Forelimb muscle (tissue), 1 donor: ENCODE data around the gene POLR3B. TPM values are rescaled to one million over a fixed set of nuclear protein-coding genes. Genes with fewer than 3 reads are reported as not detected.
"Not testable (repeated sequence)": the region's sequence is repeated elsewhere in the genome, so short reads cannot be mapped to it uniquely, and the experiment has no call there.

ENCODE experiments used
- DNase-seq: peaks from one replicate; pipeline ENCODE4 v3.0.0-alpha.2; 2013; ENCODE audit warnings: low read depth
- polyA plus RNA-seq: library from polyadenylated mRNA; unstranded; fragments of 120-200 nt; gene quantifications from one replicate; pipeline ENCODE4 v1.2.1, GENCODE V29; 2013; ENCODE audit not compliant: insufficient read length

The POLR3B gene
- polyA plus RNA-seq, result 11.4 TPM

DNA sequence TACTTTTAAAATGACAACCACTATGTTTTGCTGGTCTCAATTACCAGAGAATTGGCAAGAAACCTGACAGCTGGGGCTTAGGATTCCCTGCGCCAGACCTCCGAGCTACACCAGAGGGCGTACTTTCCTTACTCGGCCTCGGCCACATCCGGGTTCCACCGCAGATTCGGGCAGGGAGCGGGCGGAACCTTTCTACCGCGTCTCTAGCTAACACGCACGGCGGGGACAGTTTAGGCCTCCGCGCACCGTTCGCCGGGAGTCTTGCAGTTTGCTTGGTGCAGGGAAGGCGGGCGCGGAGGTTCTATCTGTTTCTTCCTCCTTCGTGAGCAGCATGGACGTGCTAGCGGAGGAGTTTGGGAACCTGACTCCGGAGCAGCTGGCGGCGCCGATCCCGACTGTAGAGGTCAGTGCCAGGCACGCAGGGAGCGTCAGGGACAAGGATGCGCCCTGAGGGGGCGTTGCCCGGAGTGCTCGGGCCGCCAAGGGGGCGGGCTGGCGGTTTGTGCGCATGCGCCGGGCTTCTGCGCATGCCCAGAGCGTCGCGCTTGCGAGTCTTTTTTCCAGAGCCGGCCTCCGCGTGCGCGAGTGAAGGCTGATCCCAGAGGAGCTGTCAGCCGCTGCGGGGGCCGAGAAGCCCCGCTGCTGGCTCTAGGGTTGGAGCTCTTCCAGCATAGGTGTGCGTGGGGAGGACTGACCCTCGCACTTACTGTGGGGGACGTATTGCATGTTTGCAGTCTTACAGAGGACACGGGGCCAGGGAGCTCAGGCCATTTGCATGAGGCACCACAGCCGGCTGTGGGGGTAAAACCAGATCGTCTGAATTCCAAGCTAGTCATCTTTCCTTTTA lies at the start of gene POLR3B:
Gene POLR3B, plus strand, starts transcription at position 200 of the 847 bp plus-strand sequence. Its CDS starts 132 bp downstream, at position 332.
- peak; percentile 86 for DNase-seq

DNA sequence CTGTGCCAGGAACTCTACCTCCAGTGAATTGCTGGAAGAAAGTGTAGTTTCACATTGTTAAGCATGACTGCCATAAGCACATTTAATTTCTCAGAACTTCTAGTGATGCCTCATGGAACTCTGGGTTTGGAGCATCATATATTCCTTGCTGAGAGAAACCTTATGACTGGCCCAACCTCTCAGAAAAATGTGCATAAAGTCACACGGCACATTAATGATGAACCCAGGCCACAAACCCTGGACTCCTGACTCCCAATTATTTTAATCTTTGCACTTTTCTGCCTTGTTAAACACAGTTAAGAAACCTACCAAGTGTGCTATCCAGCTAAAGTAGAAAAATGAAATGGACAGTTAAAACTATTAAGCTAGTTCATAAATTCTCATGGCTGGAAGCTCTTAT lies 49.4 kb upstream of the POLR3B start:
- no peak for DNase-seq

DNA sequence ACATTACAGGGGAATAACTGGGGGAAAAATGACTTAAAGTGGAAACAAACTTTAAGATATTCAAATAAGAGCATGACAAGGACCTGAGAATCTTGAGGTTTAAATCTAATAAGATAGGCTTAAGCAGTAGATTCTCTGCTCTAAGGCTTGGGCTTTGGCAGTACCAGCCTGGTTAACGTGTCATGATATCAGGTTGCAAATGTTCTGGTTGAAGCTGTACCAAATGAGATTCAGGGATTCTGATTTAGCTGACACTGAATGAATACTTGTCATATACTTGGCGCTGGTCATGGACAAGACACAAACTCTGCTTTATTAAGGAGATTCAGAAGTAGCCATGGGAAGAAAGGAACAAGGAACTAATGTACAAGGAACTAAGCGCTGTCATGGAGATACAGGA lies 48.9 kb upstream of the POLR3B start:
- DNase-seq, result no peak

DNA sequence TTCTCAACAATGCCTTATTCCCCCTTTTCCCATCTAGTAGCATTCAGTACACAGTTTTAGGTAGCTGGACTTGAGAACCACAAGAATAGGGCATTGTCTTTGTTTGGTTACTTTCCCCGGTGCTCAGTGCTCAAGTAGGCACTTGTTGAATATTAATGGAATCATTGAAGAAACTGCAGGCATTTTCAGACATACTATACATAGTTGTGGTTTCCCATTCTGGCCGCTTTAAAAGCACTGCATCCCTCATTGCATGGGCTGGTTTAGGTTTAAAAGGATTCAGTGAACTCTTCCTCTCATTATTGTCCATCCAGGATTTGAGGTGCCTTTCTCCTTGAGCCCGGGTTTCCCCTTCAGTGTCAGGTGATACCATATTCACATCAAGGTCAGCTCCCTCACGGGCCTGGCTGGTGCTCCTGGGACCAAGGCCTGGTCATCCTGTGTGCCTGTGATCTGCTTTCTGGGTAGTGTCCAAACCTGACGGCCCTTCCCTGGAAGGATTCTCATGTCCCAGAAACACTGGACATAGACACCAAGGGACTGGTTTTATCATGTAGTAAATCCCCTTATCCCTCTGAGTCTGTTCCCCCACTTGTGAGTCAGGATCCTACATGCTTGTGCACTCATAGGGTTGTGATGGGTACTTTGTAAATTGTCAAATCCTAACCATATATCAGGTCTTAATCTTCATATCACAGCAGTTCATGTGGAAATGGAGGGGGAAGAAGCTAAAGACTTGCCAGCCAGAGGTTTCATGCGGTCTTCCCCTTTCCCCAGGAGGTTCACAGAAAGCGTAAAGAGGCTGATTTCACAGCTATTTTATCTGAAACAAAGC lies 47.7 kb upstream of the POLR3B start:
- DNase-seq, result no peak

DNA sequence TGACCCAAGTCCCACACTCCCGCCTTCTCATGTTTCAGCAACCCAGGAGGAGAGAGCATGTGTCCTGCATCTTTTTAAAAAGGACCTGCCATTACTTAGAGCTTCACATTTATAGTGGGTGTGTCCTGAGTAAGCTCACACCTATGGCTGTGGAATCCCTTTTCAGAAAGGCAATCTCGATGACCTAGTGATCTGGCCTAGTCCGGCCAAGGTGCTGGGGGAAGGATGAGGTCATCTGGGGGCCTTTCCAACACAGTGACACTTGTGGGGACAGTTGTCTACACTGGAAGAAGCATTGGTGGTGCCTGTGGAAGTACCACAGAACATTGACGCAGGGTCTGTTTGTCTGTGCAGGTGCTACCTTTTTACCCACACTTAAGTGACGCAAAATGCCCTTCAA lies 46.9 kb upstream of the POLR3B start:
- no peak for DNase-seq

DNA sequence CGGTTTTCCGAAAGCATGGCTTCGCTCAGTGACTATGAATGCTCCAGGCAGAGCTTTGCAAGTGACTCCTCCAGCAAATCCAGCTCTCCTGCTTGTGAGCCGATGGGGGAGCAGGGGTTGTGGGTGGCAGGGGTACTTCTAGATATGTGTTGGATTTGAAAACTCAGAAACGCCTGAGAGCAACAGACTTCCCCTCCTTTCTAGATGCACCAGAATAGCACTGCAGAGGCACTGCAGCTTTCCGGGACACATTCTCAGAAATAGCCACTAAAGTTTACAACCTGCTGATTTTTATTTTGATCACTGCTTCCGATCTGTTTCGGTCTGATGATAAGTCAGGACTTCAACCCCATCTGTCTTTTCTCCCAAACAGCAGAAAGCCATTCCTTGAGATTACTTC lies 46.4 kb upstream of the POLR3B start:
- no peak for DNase-seq

DNA sequence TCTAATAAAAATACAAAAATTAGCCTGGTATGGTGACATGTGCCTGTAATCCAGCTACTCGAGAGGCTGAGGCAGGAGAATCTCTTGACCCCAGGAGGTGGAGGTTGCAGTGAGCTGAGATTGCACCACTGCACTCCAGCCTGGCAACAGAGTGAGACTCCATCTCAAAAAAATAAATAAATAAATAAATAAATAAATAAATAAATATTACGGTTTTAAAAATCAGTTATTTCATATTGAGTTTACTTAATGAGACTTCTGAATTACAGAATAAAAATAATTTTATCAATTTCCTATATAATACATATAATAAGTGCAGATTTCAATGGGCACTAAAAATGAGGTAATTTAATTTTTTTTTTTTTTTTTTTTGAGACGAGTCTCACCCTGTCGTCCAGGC lies 44.1 kb upstream of the POLR3B start:
- DNase-seq, result not testable (repeated sequence)

DNA sequence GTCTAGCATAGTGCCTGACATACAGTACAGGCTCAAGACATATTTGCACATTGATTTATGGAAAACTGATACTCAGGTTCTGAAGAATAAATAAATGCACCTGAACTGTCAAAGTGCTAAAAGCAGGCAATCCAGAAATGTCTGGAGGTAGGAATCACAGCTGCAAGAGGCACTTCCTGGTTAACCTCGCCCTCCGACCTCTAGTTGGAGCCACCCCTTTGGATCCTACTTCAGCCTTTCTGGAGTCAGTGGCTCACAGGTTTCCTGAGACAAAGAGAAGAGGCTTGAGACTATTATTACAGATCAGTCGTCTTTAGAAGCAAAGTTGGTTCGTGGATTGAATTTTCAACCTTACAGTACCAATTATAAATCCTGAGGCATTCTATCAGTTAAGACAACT lies 42.0 kb upstream of the POLR3B start:
- DNase-seq, result no peak

DNA sequence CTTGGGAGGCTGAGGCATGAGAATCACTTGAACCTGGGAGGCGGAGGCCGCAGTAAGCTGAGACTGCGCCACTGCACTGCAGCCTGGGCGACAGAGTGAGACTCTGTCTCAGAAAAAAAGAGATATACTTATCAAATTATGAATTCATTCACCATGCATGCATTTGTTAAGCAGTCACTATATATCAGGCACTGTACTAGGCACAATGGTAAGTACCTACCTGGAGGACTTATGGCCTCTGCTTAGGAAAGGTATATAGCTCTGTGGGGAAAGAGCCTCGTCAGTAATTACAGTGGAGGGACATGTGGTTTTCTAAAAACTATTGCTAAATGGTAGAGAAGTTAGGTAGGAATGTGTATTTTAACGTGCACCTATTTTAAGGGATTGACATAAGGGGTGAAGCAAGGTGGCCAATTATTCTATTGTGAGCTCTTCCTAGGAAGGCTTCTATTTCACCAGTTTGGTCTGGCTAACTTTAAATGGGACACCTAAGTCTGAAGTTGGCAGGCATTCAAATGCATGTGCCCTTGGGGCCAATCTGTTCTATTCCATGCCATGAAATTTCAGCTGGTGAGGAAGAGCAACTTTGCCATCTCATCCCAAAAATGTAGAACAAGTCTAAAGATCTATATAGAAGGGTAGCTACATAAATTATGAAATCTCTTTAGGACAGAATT lies 40.0 kb upstream of the POLR3B start:
- no peak for DNase-seq

DNA sequence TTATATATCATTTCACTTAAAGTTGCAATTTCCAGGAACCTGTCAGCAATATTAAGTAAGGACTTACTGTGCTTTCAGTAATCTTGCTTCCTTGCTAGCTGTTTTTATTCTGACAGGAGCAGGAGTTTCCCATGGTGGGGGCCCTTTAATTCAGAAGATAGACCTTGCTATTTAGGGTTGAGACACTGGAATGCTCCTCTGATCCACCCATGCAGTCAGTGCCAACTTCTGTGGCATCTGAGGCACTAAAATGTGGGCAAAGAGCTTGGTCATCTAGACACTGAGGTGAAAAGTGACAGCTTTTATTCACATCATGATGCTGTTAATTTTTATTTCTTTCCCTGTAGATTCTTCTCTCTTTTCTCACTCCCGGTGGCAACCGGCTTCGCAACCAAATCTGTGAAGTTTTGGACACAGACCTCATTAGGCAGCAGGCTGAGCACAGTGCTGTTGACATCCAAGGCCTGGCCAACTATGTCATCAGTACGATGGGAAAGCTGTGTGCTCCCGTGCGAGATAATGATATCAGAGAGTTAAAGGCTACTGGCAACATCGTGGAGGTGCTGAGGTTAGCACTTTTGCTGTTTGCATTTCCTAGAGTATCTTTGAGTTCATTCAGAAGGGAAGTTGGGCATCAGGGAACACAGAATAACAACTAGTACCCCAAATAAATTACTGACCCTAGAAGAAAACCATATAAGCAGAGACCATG lies 36.3 kb upstream of the POLR3B start:
- no peak for DNase-seq

DNA sequence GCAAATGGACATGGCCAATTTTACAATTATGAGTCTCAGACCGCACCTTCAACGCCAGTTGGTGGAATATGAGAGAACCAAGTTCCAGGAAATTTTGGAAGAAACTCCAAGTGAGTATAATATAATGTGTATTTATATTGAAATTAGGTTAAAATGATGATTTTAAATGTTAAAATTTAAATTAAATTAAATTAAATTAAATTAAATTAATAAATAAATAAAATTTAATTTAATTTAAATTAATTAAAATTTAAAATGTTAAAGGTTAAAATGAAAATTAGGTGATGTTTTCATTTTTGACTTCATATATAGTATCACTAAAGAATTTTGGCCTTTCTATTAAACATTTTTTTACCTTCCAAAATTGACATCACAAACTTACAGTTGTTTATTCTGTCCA lies 34.0 kb upstream of the POLR3B start:
- no peak for DNase-seq

DNA sequence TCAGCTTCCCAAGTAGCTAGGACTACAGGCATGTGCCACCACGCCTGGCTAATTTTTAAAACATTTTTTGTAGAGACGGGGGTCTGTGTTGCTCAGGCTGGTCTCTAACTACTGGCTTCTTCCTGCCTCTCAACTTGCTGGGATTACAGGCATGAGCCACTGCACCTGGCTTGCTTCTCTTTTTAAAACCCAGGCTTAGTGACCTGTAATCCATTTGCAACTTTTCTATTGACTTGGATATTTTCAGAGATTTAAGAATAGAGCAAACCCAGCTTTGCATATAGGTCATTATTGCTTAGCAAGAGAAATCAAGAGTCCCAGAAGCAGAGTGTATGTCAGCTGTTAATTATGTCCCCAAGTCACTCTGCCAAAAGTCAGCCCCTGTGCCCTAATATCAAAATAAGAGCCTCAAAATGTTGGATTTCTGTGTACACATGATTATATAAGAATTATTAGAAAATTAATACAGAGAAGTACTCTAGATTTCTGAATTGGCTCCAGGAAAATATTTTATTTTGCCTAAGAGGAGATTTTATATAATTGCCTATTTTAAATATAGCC lies 30.2 kb upstream of the POLR3B start:
- no peak for DNase-seq

DNA sequence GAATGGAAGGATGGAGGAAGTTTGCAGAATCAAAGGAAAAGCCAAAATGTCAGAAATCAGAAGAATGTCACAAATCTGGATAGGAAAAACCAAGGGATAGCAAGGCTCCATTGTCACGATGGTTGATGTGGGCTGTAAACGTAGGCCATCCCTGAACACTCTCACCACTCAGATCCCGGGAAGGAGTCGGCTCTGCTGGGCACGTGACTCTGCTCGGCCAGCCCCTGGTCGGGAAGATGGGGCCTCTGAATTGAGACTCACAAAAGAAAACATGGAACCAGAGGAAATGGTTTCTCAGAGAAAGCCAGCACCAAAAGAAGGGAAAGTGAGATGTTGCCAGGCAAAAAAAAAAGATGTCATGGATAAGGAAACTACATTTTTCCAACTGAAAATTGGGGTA lies 28.8 kb upstream of the POLR3B start:
- no peak for DNase-seq

DNA sequence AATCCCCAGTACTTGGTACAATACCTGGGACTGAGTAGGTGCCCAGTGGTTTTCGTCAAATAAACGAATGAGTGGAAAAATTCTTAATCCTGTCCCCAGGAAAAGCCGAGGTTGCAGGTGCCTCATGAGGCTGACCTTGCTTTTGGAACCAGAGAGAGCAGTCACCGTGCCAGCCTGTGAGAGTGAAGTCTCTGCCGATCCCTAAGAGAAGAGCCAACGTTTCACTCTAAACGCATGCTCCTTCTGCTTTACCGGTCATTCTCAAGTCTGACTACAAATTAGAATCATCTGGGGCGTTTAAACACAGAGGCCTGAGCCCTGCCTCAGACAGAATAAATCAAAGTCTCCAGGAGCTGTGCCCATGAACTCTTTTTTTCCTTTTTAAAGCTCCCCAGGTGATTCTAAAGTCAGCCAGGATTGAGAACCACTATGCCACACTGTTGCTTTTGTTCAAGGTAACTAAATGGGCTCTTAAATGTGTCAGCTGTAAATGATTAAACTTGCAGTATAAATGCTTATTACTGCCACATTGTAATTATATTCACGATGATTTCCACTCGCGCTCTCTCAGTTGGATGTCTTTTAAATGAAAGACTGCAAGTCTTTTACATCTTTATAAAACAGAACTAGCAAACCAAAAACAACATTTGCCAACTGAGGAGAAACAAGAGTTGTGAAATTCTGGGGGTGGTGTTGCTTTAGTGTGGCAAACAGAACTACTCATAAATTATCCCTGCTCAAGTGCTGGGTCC lies 28.1 kb upstream of the POLR3B start:
- DNase-seq, result no peak

DNA sequence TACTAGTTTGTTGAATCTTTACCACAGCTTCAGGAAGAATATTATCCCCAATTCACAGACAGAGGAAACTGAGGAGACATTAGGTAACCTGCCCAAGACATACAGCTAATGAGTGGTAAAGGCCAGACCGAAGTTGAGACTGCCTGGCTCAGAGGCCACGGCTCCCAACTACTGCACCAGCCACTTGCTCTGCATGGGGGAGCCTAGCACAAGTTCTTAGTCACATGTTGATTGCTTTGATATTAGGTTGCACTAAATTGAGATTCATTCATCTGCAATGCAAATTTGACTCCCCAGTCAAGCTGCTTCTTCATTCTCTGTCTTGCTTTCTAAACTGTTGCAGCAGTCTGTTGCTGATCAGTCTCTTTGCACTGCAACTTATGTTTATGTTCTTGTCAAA lies 25.9 kb upstream of the POLR3B start:
- no peak for DNase-seq

DNA sequence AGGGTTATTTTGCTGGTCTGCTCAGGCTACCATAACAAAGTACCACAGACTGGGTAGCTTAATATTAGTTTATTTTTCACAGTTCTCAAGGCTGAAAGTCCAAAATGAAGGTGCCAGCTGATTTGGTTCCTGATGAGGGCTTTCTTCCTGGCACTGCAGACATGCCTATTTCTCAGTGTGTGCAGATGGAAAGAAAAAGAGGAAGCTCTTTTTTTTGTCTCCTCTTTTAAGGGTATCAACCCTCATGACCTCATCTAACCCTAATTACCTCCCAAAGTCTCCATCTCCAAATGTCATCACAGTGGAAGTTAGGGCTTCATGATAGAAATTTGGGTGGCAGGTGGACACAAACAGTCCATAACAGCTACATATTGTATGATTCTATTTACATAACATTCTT lies 25.0 kb upstream of the POLR3B start:
- no peak for DNase-seq

DNA sequence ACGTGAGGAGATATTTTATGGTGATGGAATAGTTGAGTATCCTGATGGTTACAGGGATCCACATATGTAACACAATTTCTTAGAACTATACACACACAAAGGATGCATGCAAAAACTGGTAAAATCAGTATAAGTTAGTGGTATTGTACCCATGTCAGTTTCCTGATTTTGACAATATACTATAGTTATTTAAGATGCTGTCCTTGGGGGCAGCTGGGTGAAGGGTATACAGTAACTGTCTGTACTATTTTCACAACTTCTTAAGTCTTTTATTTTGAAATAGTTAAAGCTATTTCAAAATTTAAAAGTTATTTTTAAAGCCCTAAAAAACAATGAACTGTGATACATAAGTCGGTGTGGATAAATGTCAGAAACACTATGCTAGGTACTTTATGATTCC lies 24.5 kb upstream of the POLR3B start:
- DNase-seq, result no peak

DNA sequence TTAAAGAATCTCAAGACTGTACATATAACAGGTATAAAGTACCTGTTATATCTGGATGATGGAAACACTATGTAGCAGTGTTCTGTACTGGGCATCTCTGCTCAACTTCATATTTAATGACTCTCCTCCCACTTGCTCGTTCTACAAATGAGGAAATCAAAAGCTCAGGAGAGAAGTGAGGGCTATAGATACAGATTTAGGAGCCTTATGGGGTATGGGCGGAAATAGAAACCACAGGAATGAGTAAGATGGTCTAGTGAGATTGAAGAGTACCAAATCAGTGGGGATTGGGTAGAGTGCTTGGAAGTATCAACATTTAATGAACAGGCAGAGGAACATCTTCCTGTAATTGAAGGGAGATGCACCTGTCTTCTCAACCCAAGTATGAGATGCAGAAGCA lies 23.8 kb upstream of the POLR3B start:
- DNase-seq, result no peak

DNA sequence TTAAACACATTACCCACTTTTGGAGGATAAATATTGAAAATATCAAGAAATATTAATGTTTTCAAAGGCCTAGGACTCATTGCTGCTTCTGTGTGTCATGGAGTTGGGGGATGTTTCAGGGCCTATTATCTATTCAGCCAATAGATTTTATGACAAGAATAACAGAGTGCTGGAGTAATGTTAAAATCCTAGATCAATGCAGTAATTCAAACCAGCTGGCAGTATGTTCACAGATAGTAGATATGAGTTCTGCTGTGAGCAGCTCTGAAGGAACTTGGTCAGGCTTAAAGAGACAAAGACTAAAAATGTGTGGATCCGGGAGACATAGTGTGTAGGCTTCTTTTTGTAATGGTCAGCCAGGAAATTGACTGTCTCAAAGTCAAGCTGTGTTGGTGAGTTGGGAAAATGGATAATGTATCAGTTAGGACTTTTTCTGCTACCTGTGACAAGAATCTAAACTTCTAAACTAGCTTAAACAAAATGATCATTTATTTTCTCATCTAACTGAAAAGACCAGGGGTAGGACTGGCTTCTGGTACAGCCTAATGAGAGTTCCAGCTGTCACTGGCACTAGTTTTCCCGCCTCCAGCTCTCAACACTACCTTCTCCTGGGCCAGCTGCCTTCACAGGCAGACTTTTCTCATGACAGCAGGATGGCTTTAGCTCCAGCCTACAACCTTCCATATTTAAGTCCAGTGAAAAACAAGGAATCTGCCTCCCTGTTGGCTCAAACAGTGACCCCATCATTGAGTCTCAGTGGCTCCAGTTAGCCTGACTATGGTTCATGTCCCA lies 16.3 kb upstream of the POLR3B start:
- no peak for DNase-seq
